HG03432 (cell line): ENCODE data around the gene ABTB2.

ENCODE experiments used
- ATAC-seq: cut with Tn5 transposase; IDR thresholded peaks from one replicate; pipeline ENCODE4 v1.9.1; 2021; ENCODE audit warnings: mild to moderate bottlenecking, moderate library complexity; ENCODE audit not compliant: unreplicated experiment

The ABTB2 gene

DNA sequence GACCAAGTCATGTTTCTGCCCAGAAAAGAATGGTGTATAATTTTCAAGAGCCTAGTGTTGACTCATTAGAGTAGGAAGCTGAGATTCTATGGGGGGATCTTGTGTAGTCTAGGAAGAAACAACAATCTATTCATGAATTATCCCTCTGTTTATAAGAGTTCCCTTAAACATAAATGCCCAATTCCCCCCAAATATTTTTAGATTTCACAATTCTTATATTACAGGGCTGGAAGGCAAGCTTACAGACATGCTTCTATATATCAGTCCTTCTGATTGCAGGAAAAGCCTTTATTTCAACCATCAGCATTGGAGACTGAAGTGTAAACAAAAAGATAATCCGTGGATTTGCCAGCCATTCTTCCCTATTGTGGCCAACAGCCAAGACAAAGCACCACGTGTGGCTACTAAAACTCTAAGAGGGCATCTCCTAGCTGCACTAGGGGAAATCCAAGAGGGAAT, 181.0 kb downstream of the ABTB2 start:
- no peak for ATAC-seq

DNA sequence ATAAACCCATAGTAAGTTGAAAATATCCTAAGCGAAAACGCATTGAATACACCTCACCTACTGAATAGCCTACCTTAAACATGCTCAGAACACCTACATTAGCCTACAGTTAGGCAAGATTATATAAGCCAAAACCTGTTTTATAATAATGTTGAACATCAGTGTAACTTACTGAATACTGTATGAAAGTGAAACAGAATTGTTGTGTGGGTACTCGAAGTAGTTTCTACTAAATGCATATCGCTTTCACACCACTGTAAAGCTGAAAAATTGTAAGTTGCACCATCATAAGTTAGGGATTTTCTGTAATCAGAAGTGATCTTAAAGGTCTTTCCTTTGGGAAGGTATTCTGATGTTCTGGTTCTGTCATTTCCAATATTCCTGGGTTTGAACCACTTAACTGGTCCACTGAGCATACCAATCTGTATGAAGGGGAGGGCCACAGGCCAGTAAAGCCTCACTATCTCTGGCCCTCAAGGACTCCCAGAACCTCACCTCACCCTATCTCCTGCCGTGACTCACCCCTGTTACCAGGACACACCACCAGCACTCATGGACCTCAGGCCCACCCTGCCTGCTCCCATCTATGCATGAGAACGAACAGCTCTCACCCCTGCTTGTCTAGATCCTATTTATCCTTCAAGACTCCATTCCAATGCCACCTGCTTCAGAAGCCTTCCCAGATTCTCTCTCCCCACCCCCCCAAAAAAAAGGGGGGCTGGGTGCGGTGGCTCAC, 182.4 kb downstream of the ABTB2 start:
- ATAC-seq: peak; percentile 42

DNA sequence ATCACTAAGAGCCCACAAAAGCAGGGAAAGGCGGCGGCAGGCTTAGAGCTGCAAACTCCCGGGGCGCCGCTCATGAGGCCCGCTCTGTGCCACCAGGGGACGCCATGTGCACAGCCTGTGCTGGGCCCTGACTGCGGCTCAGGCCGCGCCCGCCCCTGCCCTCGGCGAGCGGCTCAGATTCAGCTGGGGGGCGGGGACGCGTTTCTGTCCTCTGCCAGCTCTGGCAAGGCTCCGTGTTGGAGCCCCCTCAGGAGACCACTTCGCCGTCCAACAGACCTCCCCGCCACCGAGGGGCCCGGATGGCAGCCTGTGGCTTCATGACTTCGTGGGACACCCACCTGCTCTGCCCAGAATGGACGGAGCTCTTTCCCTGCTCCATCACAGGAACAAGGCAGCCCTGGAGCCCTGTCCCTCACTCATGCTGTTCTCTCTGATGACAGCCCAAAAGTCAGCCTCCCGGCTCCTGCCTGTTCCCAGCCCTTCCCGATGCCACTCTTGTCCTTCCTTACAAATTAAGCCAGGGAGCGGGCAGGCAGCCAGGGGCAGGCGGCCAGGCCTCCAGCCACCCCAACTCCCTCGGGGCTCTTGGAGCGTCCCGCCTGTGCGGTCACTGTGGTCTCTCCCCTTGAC, 183.3 kb downstream of the ABTB2 start:
- ATAC-seq: peak; percentile 88

DNA sequence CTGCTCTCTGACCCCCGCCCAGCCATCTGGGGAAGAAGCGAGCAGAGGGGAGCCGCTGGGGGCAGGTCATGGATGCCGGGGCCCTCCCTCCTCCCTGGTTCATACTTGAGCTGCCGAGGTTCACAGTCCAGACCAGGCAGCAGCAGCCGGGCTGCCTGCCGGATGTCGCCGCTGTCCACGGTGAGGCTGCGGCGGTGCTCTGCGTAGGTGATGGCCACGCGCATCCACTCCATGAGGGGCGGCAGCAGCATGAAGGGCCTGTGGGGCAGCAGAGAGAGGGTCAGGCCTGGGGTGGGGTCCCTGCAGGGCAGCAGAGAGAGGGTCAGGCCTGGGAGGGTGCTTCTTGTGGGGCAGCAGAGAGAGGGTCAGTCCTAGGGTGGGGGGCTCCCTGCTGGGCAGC, 184.8 kb downstream of the ABTB2 start:
- ATAC-seq: no peak

DNA sequence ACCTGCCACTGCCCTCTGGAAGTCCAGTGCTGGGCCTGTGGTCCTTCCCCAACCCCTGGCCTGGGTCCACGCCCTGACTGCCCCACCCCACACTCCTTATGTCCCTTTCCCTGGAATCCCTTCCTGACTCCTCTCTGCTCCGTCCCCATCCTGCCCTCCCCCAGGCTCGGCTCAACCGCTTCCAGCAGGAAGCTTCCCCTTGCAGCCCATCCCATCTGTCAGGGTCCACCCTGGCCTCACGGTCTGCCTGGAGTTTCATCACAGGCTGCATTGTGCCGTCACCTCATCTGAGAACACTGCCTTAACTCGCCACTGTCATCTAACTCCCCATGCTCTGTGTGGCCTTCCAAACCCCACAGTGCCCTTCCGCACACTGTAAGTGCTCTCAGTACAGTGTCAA, 188.1 kb downstream of the ABTB2 start:
- ATAC-seq: no peak

DNA sequence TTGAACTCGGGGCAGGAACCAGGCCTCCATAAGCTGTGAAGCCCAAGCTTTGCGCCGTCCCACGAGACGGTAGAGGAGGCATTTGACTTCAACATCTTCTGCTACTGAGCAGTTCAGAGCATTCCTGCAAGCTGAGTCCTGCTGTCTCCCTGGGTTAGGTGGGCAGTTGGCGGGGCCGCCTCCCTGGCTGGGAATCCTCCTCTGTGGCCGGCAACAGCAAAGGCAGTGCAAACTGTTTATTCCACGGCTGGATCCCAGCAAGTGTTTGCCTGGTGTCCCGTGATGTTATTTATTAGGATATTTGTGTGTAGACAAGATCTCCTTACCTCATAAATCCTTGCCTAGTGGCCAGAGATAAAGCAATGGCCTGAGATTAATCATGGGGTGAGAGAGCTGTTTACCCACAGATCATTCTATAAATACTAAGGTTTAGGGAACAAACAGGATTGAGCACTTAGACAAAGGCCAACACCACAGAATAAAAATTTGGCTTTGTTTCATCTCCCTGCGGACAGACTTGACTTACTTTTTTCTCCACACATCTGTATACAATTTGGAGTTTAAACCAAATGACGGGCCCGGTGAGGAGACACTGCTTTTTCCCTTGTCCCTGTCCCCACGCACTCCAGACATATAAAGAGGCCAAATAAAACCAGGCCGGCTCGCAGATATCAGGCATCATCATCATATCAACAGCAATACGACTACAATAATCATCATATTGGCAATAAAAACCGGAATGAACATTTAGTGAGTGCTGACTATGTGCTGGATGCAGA, 189.0 kb downstream of the ABTB2 start:
- ATAC-seq: no peak

DNA sequence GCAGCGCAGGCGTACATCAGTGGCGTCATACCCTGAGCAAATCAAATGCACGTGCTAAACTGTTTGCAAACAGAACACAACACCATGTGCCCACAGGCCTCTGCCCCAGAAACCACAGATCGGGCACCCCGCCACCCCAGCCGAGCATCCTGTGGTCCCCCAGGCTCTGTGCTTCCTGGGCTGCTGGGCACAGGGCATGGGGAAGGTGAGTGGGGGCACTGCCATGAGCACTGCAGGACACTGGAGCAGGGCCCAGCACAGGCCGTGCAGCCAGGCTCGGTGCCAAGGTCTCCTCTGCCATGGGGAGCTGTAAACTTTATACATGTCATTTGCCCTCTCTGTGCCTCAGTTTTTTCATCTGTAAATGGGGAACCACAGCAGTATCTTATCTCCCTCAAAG, 189.8 kb downstream of the ABTB2 start:
- ATAC-seq: no peak

DNA sequence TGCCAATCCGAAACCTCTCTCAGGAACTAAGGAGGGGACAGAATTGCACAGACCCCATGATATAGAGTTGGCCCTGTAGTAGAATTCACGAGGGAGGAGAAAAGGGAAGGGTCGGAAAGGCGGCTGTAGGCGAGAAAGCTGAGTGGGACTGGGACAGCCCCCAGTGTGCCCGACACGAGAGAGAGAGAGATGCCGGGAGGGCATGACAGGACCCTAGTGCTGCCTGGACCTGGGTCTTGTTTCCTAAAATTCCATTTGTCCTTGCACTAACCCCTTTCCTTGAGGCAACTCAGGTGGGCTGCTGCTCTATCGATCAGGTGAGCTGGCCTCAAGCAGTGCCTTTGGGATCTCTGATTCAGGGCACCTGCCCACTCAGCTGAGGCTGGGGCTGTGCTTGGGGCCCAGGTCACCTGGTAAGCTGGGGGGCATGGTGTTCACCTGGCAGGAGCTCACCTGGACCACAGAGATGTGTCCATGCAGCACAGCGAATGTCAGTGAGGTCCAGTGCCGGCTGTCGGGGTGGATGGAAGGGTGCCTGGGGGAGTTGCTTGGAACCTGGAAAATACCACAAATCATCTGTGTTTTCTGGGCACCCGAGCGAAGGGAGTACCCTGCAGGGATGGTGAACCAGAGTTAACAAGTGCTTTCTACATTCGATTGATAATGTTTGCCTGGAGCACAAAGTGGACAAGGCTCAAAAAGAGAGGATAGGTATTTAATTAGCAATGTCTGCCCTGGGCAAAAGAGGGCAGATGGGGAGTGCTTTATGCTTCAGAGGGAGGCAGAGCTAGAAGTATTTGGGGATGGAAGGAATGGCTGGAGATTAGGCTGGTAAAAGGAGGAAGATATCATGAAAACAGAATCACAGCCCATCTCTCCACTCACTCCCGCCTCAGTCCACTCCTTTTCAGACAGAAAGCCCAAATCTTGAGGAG, 190.7 kb downstream of the ABTB2 start:
- no peak for ATAC-seq

DNA sequence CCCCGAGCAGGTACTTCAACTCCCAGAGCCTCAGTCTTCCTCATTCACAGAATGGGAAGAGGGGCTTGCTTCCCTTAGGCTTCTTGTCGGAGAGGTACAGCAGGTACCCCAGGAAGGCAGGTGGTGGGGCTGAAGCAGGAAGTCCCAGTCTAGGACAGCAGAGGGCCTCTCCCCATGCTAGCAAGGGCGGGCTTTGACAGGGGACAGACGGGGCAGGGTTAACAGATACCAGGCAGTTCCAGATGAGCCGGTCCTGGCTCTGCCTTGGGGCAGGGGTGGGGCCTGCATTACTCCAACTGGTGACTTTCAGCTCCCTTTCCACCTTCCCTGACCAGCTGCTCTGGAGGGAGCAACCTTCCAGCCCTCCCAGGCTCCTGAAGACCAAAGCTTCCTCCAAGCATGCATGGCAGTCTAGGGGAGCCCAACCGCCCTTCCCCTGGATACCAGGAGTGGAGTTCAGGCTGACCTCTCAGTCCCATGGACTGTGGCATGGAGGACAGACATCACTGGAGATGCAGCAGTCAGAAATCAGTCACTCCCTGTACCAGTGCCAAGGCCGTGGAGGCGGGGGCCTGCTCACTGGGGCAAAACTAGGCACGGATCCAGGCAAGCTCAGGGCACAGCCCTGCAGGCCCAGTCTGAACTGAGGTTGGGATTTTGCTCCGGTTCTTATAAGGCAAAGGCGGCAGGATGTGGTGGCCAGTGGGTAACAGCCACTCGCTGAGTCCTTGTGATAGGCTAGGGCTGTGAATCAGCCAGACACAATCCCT, 191.8 kb downstream of the ABTB2 start:
- ATAC-seq: no peak

DNA sequence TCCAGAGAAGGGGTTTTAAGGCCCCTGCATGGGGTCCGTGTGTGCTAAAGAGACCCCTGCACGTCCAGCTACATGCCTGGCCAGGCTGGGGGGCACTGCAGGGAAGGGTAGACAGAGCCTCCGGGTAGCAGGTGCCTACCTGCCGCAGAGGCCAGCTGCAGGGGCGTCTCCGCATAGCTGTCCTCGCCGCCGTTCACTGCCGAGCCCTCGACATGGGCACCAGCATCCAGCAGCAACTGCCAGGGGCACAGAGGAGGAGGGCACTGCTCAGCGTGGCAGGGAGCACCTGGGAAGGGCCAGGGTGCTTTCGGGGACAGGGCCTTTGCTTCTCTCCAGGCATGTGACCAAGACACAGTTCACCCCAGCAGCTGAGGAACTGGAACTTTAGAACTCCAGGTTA, 192.7 kb downstream of the ABTB2 start:
- no peak for ATAC-seq

DNA sequence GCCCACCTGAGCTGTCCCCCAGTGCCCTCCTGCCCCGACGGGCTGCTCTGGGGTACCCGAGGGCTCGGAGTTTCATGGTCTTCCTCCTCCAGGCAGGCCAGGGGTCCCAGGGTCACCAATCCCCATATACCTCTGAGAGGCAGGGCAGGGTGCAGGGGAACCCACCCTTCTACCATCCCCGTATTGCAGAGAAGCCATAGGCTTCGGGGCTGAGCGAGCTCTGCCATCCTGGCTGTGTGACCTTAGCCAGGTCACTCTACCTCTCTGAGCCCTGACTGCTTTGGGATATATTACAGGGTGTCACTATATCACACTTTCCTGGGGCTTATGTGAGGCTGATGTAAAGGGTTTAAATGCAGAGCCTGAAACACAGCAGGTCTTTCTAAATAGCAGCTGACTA, 195.0 kb downstream of the ABTB2 start:
- ATAC-seq: no peak

DNA sequence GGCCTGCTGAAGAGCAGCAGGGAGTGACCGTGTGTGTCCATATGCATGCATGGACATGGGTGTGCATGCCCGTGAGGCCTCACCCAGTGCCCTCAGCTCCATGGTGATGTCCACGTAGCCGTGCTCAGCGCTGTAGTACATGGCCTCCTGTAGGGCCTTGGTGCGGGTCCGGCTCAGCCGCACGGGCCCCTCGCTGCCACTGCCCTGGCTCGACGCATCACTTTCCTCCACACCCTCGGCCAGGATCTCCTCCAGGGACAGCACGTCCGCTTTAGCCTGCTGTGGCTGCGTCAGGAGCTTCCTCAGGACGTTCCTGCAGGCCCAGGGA, 195.4 kb downstream of the ABTB2 start:
- no peak for ATAC-seq

DNA sequence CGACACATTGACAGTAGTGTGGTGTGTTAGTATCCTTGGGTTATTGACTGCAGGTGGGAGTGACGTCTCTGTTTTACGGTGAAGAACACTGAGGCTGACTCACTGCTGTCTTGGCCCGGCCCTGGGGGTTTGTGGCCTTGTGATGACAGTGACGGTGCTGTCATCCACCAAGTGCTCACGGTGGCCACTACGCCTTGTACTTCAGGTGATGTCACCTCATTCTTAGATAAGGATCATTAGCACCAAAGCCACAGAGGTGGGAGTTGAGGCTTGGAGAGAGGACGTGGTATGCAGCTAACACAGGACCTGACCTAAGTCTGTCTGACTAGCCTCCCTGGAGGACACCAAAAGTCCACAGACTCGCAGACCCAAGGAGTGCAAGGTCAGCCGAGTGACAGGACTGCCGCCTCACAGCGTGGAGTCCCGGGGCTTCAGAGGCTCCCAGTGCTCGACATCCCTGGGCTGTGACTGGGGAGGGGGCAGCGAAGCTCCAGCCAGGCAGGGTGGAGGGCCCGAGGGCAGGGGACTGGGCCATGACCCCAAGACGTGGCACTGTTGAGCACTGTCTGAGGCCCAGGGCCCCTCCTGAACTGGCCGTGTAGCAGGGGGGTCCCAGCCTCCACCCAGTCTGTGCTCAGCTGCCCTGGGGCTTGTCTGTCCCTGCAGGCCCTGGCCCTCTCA, 195.9 kb downstream of the ABTB2 start:
- no peak for ATAC-seq

DNA sequence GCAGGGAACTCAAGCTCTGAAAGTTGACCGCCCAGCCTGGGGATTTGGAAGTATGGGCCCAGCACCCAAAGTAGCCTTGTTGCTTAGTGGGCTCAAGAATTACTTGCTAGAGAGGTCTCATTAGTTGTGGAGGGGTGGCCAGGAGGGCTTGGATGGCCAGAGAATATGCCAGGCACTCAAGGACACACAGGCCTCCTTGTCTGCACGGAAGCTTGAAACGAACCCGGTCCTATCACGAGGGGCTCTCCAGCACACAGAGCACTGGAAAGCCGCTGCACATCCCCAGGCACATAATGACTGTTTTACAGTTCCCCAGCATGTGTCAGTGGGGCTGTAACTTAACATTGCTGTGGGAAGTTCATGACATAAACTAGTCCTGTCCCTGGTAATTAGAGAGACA, 196.4 kb downstream of the ABTB2 start:
- ATAC-seq: no peak

DNA sequence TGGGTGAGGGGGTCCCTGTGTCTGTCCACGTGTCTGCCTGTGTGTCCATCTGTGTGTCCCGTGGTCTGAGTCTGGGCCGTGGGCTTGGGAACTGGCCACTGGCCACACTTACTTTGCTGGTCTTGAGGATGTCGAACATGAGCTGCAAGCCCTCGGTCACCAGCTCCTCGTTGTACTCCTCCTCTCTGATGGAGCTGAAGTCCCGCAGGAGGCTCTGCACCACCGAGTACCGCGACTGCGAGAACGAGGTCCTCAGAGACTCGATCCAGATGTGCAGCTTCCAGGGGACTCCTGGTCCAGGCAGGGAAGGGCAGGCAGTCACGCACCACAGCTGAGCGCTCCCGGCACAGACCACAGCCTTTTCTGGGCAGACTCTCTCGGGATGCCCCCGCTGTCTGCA, 197.0 kb downstream of the ABTB2 start:
- no peak for ATAC-seq

DNA sequence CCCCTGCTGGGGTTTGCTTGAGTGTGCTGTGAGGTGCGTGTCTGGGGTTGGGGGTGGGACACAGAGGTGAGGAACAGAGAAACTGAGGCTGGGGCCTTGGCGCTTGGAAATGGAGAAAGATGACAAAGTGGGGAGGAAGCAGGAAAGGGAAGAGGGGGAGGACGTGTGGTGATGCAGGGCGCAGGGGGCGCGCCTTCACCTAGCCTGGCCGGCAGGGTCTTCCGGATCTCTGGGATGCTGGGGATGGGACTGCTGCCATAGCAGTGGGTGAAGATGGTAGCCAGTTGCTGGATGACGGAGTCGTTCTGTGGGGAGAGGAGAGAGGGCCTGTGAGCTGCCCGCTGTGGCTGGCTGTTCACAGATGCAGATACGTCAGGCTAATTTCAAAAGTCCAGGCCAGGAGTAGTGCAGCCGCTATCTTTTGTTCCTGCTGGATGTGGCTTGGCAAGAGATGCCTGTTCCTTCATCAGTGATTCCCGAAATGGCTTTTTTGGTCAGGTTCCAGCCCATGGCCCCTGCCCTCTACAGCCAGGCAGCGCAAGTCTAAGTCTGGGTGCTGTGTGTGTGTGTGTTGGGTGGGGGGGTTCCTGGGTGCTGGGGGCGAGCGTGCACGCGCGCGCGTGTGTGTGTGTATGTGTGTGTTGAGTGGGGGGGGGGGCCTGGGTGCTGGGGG, 197.6 kb downstream of the ABTB2 start:
- no peak for ATAC-seq

DNA sequence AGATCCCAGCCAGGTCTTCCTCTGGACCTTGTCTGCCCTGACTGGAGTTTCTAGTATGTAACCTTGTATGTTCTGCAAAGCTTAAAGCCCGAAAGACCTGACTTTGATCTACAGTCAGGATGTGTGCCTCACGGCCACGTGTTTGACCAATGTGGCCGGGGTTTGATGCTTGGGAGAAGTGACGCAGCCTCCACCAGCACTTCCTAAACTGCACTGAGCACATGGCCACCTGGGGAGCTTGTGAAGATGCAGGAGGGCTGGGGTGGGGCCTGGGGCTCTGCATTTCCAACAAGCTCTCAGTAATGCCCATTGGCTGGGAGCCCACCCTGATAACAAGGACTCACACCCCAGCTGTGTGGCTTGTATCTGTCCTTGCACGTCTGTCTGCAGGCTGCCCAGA, 199.1 kb downstream of the ABTB2 start:
- ATAC-seq: no peak

DNA sequence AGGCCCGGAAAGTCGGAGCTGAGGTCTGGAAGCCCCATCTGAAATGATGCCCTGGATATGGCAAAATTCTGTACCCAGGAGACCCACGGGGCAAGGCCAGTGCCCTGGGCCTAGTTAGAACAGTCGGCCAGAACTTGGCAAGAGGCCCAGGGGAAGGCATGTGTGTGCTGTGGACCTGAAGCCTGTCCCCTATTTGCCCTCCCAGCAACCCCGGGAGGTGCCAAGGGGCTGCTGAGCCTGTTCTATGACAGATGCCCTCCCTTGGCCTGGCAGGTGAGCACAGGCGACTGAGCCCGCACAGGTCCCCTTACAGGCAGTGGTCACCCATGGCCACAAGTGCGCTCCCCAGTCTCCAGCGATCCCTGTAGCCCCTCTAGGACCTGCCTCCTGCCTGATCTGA, 200.6 kb downstream of the ABTB2 start:
- ATAC-seq: no peak

DNA sequence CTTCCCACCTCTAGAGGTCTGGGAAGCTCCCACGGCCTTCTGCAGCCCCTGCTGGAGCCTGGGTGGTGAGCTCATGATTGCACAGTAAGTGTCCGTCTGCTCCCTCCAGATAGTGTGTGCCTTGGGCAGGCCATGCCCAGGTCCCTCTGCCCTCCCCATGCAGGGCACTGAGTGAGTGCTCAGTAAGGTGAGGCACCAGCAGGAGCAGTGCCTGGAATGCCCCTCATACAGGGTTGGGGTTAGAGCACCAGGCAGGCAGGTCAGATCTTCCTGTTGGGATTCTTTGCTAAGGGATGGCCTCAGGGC, 202.1 kb downstream of the ABTB2 start:
- ATAC-seq: no peak
